GM12865 (cell line): ENCODE results near the gene ANKLE1.
A peak's percentile ranks its signal among the peaks of the same experiment; 100 is the strongest.

Source experiments
- DNase-seq: peaks from one replicate; pipeline ENCODE4 v3.0.0; 2010; ENCODE audit warnings: low read depth
- H3K4me3 ChIP-seq: 2 replicates; pipeline ENCODE4 v1.5.1; 2011; ENCODE audit warnings: mild to moderate bottlenecking, low read depth, low read length, control low read depth
- TF ChIP-seq, protein P1 (sequence below): IDR thresholded peaks from 2 replicates; pipeline ENCODE4 v1.5.1; 2011; ENCODE audit warnings: low read length, control low read depth, low read depth, inconsistent platforms; ENCODE audit not compliant: insufficient read depth; ENCODE audit errors: missing control alignments

Gene ANKLE1

DNA sequence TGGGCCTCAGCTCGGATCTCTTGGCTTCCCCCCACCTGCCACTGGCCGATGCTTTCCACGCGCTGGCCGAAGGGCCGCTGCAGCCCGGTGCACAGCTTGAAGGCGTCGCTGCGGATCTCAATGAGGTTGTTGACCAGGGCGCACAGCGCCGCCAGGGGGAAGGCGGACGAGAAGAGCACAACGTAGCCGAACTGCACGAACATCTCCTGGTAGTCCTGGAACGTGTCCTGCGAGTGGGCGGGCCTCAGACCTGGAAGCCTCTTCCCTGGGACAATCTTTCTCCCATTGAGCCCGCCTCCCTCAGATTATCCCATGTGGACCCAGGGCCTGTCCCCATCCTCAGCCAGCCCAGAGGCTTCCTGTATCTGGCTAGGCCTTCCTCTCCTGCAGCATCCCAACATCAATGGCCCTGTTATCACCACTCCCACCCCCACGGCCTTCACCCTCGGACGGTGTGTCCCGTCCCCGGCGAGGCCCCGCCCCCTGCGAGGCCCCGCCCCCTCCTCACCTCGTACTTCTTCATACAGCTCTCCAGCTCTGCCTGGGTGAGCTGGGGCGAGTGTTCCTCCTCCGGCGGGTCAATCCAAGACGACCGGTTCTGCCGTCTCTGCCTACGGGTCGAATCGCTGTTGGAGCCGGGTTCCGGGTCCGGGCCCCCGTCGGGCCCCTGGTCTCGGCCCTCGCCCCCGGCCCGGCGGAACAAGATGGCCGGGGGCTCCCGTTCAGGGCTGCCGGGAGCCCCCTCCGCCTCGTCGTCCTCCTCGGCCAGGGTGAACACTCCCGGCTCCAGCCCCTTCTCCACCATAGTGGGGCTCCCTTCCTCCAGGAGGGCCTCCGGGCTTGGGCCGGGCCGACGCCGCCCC, 46.2 kb downstream of the ANKLE1 start:
- no peak overlapping the region for H3K4me3 ChIP-seq
- peak; percentile 35 for DNase-seq
- TF ChIP-seq, protein P1, sequence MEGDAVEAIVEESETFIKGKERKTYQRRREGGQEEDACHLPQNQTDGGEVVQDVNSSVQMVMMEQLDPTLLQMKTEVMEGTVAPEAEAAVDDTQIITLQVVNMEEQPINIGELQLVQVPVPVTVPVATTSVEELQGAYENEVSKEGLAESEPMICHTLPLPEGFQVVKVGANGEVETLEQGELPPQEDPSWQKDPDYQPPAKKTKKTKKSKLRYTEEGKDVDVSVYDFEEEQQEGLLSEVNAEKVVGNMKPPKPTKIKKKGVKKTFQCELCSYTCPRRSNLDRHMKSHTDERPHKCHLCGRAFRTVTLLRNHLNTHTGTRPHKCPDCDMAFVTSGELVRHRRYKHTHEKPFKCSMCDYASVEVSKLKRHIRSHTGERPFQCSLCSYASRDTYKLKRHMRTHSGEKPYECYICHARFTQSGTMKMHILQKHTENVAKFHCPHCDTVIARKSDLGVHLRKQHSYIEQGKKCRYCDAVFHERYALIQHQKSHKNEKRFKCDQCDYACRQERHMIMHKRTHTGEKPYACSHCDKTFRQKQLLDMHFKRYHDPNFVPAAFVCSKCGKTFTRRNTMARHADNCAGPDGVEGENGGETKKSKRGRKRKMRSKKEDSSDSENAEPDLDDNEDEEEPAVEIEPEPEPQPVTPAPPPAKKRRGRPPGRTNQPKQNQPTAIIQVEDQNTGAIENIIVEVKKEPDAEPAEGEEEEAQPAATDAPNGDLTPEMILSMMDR = no peak

- H3K4me3 ChIP-seq = no peak overlapping the region
These were observed 47.0 kb downstream of the ANKLE1 start for GRCh38 chr19:17328517-17329365.

DNA sequence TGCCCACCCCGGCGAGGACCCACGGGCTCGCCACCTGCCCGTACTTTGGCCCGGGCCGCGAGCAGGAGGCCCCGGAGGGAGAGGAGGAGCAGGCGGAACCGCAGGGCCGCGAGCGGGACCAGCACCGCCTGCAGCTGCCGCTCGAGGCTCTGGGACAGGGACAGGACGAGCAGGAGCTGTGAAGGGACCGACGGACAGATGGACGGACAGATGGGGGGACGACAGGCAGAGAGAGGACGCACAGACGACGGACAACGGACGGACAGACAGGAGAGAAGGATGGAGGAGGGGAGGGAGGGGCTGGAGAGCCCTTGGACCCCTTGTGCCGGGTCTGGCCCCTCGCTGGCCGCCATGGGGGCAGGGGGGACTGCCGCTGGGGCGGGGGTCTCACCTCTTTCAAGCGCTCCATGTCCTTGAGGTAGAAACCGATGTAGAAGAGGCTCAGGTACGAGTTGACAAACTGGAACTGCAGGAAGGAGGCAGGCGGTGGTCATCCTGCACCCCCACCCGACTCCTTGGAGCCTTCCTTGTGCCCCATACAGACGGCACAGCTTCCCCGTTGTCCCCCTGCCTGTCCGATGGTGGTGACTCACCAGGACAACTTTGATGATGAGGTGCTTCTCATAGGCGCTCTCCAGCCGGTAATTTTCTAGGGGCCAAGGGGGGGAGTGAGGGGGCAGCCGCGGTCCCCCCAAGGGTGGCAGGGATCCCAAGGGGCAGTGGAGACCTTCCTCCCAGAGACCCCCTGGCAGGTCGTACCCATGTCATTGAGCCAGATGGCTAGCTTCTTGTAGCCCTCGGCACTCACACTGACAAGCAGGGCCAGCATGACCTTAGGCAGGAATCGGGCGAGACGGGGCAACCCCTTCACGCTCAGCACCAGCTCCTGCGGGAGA, 47.9 kb downstream of the ANKLE1 start:
- no peak overlapping the region for H3K4me3 ChIP-seq
- TF ChIP-seq, protein P1 = no peak

More at GRCh38 chr19:17328517-17329365, 47.0 kb downstream of the ANKLE1 start:
- no peak for DNase-seq
- TF ChIP-seq, protein P1 = no peak

DNA sequence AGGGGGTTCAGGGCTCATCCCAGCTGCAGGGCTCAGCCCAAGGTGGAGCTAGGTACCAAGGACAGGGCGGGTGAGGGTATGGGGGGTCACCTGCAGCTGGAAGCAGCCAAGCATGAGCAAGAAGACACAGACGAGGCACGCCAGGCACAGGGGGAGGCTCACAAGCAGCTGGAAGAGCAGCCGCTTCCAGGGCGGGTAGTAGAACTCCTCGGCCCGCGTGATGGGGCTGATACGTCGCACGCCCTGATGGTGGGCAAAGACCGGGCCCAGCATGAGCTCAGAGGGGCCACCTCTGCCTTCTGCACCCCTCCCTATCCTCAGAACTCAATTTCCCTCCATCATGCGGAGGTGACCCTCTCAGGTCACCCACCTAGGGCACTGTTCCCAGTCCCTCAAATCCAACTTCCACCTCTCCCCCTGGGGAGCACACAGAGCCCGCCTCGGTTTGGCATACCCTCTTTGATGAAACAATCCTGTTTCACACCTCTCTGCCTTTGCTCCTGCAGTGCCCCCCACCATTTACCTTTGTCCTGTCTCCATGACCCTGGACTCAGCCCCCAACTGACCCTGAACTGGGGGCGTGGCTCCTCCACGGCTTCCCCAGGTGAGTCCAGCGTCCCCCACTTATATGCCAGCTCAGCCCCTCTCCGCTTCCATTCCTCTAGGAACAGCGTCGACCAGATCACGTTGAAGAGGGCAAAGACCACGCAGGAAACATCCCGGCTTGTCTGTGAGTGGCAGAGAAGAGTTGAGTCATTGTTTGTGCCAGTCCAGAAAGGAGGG, 48.8 kb downstream of the ANKLE1 start:
- H3K4me3 ChIP-seq = no peak overlapping the region
- TF ChIP-seq, protein P1 = no peak
- DNase-seq = no peak

More for the DNA sequence above, 47.9 kb downstream of the ANKLE1 start:
- DNase-seq = no peak

- TF ChIP-seq, protein P1 = no peak
- H3K4me3 ChIP-seq = no peak overlapping the region
- DNase-seq = no peak
These were observed 49.4 kb downstream of the ANKLE1 start for GRCh38 chr19:17331045-17331558.

DNA sequence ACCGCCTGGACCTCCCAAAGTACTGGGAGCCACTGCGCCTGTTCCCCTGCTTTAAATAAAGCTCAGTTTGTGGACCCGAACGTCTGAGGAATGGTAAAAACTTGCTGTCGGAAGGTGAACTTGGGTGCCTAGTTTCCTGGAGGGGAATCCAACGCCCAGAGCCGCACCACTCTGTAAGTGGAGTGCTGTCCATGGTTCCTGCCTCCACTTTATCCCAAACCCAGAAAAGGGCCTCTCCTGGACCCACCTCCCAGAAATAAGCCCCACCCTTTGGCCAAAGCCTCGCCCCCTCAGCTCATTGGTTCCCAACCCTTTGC, 50.6 kb downstream of the ANKLE1 start:
- no peak overlapping the region for H3K4me3 ChIP-seq
- TF ChIP-seq, protein P1 = no peak
- DNase-seq = no peak
